GM23338 (cell line): ENCODE data around the gene FGFR3. TPM values are rescaled to one million over a fixed set of nuclear protein-coding genes. Genes with fewer than 3 reads are reported as not detected.

ENCODE experiments used
- ATAC-seq: fragments of 200-7000 bp; cut with Tn5 transposase; 3 replicates; pipeline ENCODE4 v1.9.1; 2020
- DNase-seq: peaks from one replicate; pipeline ENCODE4 v3.0.0-alpha.2; 2015; ENCODE audit warnings: low spot score
- H2AFZ ChIP-seq: fragments of 200-600 bp; sonication (generic); 2 replicates; pipeline ENCODE4 v1.8.0; 2016; ENCODE audit warnings: antibody characterized with exemption, mild to moderate bottlenecking, moderate library complexity
- H3F3A ChIP-seq: fragments of 200-600 bp; sonication (generic); replicated peaks from 2 replicates; pipeline ENCODE4 v1.8.0; 2017; ENCODE audit warnings: antibody characterized with exemption, mixed run types, low read depth
- H3K27ac ChIP-seq: fragments of 200-600 bp; sonication (generic); 2 replicates; pipeline ENCODE4 v1.6.1; 2016; ENCODE audit warnings: low read depth
- H3K27me3 ChIP-seq: fragments of 200-600 bp; sonication (generic); 2 replicates; pipeline ENCODE4 v1.8.0; 2016; ENCODE audit warnings: mild to moderate bottlenecking, mixed run types, moderate library complexity; ENCODE audit not compliant: insufficient read depth
- H3K36me3 ChIP-seq: fragments of 200-600 bp; sonication (generic); 2 replicates; pipeline ENCODE4 v1.8.0; 2016; ENCODE audit warnings: mild to moderate bottlenecking; ENCODE audit not compliant: insufficient read depth
- H3K4me1 ChIP-seq: fragments of 200-600 bp; sonication (generic); 2 replicates; pipeline ENCODE4 v1.8.0; 2016; ENCODE audit warnings: mild to moderate bottlenecking, moderate library complexity; ENCODE audit not compliant: insufficient read depth
- H3K4me2 ChIP-seq: fragments of 200-600 bp; sonication (generic); 2 replicates; pipeline ENCODE4 v1.7.1; 2017; ENCODE audit warnings: mixed run types
- H3K4me3 ChIP-seq: fragments of 200-600 bp; sonication (generic); 2 replicates; pipeline ENCODE4 v1.6.1; 2016; ENCODE audit warnings: mixed run types
- H3K79me2 ChIP-seq: fragments of 200-600 bp; sonication (generic); replicated peaks from 2 replicates; pipeline ENCODE4 v1.8.0; 2017; ENCODE audit warnings: mild to moderate bottlenecking; ENCODE audit not compliant: insufficient read depth
- H3K9me2 ChIP-seq: fragments of 200-600 bp; sonication (generic); 2 replicates; pipeline ENCODE4 v1.8.0; 2017; ENCODE audit not compliant: insufficient read depth
- H4K20me1 ChIP-seq: fragments of 200-600 bp; sonication (generic); replicated peaks from 2 replicates; pipeline ENCODE4 v1.8.0; 2017; ENCODE audit warnings: mild to moderate bottlenecking; ENCODE audit not compliant: insufficient read depth
- H3K27ac Mint-ChIP-seq: 2 replicates; pipeline ENCODE4 v1.8.0; 2020; ENCODE audit warnings: inconsistent platforms, mild to moderate bottlenecking, moderate library complexity, mixed read lengths
- H3K27me3 Mint-ChIP-seq: 3 replicates; pipeline ENCODE4 v1.8.0; 2022; ENCODE audit warnings: low read depth, mild to moderate bottlenecking, moderate library complexity, mixed read lengths, inconsistent platforms; ENCODE audit not compliant: insufficient read depth, poor library complexity
- H3K36me3 Mint-ChIP-seq: 3 replicates; pipeline ENCODE4 v1.8.0; 2021; ENCODE audit warnings: low read depth, mild to moderate bottlenecking, inconsistent platforms, moderate library complexity, mixed read lengths
- H3K4me1 Mint-ChIP-seq: 3 replicates; pipeline ENCODE4 v1.8.0; 2020; ENCODE audit warnings: mild to moderate bottlenecking, inconsistent platforms, mixed read lengths
- H3K4me3 Mint-ChIP-seq: 3 replicates; pipeline ENCODE4 v1.8.0; 2021; ENCODE audit warnings: moderate library complexity, mild to moderate bottlenecking, inconsistent platforms, mixed read lengths
- H3K9me3 Mint-ChIP-seq: 3 replicates; pipeline ENCODE4 v1.8.0; 2020; ENCODE audit warnings: moderate library complexity, mild to moderate bottlenecking, inconsistent platforms, mixed read lengths
- CREB1 ChIP-seq: fragments of 250-450 bp; sonication (Bioruptor Pico); IDR thresholded peaks from 2 replicates; pipeline ENCODE4 v1.5.0; 2020; ENCODE audit warnings: low read depth, mild to moderate bottlenecking, moderate library complexity
- ETS1 ChIP-seq: IDR thresholded peaks from 2 replicates; pipeline ENCODE4 v1.6.1; 2016; ENCODE audit warnings: antibody characterized with exemption
- EZH2 ChIP-seq: fragments of 200-600 bp; sonication (generic); IDR thresholded peaks from one replicate; pipeline ENCODE4 v1.8.0; 2017; ENCODE audit warnings: antibody characterized with exemption, mild to moderate bottlenecking, low read depth; ENCODE audit not compliant: unreplicated experiment
- EZH2phosphoT487 ChIP-seq: fragments of 200-600 bp; sonication (generic); IDR thresholded peaks from one replicate; pipeline ENCODE4 v1.8.1; 2018; ENCODE audit warnings: antibody characterized with exemption; ENCODE audit not compliant: unreplicated experiment
- JUNB ChIP-seq: IDR thresholded peaks from one replicate; pipeline ENCODE4 v1.6.1; 2016; ENCODE audit warnings: antibody characterized with exemption; ENCODE audit not compliant: unreplicated experiment
- NANOG ChIP-seq: IDR thresholded peaks from 2 replicates; pipeline ENCODE4 v1.6.1; 2016; ENCODE audit warnings: antibody characterized with exemption, borderline replicate concordance
- POLR2AphosphoS5 ChIP-seq: IDR thresholded peaks from 2 replicates; pipeline ENCODE4 v1.6.1; 2016; ENCODE audit warnings: antibody characterized with exemption, low read depth
- STAT1 ChIP-seq: IDR thresholded peaks from one replicate; pipeline ENCODE4 v1.6.1; 2016; ENCODE audit warnings: antibody characterized with exemption; ENCODE audit not compliant: unreplicated experiment
- ZNF114 ChIP-seq: fragments of 250-450 bp; sonication (Bioruptor Pico); IDR thresholded peaks from 2 replicates; pipeline ENCODE4 v1.5.0; 2020; ENCODE audit warnings: mild to moderate bottlenecking, moderate library complexity
- ZNF331 ChIP-seq: fragments of 250-450 bp; sonication (Bioruptor Pico); IDR thresholded peaks from 2 replicates; pipeline ENCODE4 v1.5.0; 2020; ENCODE audit warnings: low read depth, mild to moderate bottlenecking, moderate library complexity
- polyA plus RNA-seq: library from polyadenylated mRNA; unstranded; fragments of >200 nt; fragmentation: Nextera tagmentation; extraction: Ambion mirVana; gene quantifications from 2 replicates; pipeline ENCODE4 v1.2.1, GENCODE V29; 2016
- total RNA-seq: library from RNA; depleted of rRNA; stranded (reverse); fragments of >200 nt; shearing (Covaris generic); gene quantifications from 2 replicates; pipeline ENCODE4 v1.2.3, GENCODE V29; 2014
- TF ChIP-seq, protein P1 (sequence below): IDR thresholded peaks from one replicate; pipeline ENCODE4 v1.6.1; 2018; ENCODE audit warnings: antibody characterized with exemption; ENCODE audit not compliant: unreplicated experiment
- TF ChIP-seq, protein P2 (sequence below): fragments of 250-450 bp; sonication (Bioruptor Pico); IDR thresholded peaks from 2 replicates; pipeline ENCODE4 v1.5.0; 2020; ENCODE audit warnings: mild to moderate bottlenecking, moderate library complexity
- TF ChIP-seq, protein P3 (sequence below), 2 experiments: fragments of 200-600 bp in 1 of 2; sonication (generic) in 1 of 2; conservative IDR thresholded peaks; 2 replicates each; pipeline versions ENCODE4 v1.5.1 to v1.6.1; 2016 to 2017; ENCODE audit warnings: antibody characterized with exemption in 2 of 2, low read depth in 2 of 2, mild to moderate bottlenecking in 2 of 2, moderate library complexity in 1 of 2

Gene FGFR3
- total and polyA plus RNA-seq, 2 experiments from 2014 or later = 3.6 to 17.4 TPM

GRCh38 chr4:1746919-1747602 is 46.0 kb upstream of the FGFR3 start:
- Histone ChIP-seq H2AFZ (no peak overlapping the region), H3K9me2 (no peaks in the 10 kb centered on the region), H3K36me3 (peaks cover 9% of the 10 kb centered on the region; the same call in 1 of the 2 replicates), H3F3A (peaks cover 5% of the 10 kb centered on the region; the same call in 1 of the 2 replicates), H3K4me2 (no peak overlapping the region), H4K20me1 (no peaks in the 10 kb centered on the region; the same call in 1 of the 2 replicates), H3K4me3 (no peak overlapping the region), H3K27ac (no peak overlapping the region), H3K4me1 (no peaks in the 10 kb centered on the region), H3K27me3 (no peaks in the 10 kb centered on the region), H3K79me2 (no peaks in the 10 kb centered on the region)
- DNase-seq = no peak
- no peaks in the 10 kb centered on the region; the same call in 2 of the 3 replicates for H3K4me1 Mint-ChIP-seq
- peaks cover 13% of the 10 kb centered on the region for H3K27me3 Mint-ChIP-seq
- TF ChIP-seq EZH2phosphoT487 (no peak), ZNF114 (no peak), JUNB (no peak), ZNF331 (no peak), STAT1 (no peak), POLR2AphosphoS5 (no peak), EZH2 (no peak), ETS1 (no peak), CREB1 (CRISPR knock-in tag) (no peak), NANOG (no peak)
- TF ChIP-seq, protein P1, sequence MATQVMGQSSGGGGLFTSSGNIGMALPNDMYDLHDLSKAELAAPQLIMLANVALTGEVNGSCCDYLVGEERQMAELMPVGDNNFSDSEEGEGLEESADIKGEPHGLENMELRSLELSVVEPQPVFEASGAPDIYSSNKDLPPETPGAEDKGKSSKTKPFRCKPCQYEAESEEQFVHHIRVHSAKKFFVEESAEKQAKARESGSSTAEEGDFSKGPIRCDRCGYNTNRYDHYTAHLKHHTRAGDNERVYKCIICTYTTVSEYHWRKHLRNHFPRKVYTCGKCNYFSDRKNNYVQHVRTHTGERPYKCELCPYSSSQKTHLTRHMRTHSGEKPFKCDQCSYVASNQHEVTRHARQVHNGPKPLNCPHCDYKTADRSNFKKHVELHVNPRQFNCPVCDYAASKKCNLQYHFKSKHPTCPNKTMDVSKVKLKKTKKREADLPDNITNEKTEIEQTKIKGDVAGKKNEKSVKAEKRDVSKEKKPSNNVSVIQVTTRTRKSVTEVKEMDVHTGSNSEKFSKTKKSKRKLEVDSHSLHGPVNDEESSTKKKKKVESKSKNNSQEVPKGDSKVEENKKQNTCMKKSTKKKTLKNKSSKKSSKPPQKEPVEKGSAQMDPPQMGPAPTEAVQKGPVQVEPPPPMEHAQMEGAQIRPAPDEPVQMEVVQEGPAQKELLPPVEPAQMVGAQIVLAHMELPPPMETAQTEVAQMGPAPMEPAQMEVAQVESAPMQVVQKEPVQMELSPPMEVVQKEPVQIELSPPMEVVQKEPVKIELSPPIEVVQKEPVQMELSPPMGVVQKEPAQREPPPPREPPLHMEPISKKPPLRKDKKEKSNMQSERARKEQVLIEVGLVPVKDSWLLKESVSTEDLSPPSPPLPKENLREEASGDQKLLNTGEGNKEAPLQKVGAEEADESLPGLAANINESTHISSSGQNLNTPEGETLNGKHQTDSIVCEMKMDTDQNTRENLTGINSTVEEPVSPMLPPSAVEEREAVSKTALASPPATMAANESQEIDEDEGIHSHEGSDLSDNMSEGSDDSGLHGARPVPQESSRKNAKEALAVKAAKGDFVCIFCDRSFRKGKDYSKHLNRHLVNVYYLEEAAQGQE = no peak
- TF ChIP-seq, protein P2, sequence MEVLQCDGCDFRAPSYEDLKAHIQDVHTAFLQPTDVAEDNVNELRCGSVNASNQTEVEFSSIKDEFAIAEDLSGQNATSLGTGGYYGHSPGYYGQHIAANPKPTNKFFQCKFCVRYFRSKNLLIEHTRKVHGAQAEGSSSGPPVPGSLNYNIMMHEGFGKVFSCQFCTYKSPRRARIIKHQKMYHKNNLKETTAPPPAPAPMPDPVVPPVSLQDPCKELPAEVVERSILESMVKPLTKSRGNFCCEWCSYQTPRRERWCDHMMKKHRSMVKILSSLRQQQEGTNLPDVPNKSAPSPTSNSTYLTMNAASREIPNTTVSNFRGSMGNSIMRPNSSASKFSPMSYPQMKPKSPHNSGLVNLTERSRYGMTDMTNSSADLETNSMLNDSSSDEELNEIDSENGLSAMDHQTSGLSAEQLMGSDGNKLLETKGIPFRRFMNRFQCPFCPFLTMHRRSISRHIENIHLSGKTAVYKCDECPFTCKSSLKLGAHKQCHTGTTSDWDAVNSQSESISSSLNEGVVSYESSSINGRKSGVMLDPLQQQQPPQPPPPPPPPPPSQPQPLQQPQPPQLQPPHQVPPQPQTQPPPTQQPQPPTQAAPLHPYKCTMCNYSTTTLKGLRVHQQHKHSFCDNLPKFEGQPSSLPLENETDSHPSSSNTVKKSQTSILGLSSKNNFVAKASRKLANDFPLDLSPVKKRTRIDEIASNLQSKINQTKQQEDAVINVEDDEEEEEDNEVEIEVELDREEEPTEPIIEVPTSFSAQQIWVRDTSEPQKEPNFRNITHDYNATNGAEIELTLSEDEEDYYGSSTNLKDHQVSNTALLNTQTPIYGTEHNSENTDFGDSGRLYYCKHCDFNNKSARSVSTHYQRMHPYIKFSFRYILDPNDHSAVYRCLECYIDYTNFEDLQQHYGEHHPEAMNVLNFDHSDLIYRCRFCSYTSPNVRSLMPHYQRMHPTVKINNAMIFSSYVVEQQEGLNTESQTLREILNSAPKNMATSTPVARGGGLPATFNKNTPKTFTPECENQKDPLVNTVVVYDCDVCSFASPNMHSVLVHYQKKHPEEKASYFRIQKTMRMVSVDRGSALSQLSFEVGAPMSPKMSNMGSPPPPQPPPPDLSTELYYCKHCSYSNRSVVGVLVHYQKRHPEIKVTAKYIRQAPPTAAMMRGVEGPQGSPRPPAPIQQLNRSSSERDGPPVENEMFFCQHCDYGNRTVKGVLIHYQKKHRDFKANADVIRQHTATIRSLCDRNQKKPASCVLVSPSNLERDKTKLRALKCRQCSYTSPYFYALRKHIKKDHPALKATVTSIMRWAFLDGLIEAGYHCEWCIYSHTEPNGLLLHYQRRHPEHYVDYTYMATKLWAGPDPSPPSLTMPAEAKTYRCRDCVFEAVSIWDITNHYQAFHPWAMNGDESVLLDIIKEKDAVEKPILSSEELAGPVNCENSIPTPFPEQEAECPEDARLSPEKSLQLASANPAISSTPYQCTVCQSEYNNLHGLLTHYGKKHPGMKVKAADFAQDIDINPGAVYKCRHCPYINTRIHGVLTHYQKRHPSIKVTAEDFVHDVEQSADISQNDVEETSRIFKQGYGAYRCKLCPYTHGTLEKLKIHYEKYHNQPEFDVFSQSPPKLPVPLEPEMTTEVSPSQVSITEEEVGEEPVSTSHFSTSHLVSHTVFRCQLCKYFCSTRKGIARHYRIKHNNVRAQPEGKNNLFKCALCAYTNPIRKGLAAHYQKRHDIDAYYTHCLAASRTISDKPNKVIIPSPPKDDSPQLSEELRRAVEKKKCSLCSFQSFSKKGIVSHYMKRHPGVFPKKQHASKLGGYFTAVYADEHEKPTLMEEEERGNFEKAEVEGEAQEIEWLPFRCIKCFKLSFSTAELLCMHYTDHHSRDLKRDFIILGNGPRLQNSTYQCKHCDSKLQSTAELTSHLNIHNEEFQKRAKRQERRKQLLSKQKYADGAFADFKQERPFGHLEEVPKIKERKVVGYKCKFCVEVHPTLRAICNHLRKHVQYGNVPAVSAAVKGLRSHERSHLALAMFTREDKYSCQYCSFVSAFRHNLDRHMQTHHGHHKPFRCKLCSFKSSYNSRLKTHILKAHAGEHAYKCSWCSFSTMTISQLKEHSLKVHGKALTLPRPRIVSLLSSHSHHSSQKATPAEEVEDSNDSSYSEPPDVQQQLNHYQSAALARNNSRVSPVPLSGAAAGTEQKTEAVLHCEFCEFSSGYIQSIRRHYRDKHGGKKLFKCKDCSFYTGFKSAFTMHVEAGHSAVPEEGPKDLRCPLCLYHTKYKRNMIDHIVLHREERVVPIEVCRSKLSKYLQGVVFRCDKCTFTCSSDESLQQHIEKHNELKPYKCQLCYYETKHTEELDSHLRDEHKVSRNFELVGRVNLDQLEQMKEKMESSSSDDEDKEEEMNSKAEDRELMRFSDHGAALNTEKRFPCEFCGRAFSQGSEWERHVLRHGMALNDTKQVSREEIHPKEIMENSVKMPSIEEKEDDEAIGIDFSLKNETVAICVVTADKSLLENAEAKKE (CRISPR knock-in tag) = no peak
- TF ChIP-seq, protein P3, sequence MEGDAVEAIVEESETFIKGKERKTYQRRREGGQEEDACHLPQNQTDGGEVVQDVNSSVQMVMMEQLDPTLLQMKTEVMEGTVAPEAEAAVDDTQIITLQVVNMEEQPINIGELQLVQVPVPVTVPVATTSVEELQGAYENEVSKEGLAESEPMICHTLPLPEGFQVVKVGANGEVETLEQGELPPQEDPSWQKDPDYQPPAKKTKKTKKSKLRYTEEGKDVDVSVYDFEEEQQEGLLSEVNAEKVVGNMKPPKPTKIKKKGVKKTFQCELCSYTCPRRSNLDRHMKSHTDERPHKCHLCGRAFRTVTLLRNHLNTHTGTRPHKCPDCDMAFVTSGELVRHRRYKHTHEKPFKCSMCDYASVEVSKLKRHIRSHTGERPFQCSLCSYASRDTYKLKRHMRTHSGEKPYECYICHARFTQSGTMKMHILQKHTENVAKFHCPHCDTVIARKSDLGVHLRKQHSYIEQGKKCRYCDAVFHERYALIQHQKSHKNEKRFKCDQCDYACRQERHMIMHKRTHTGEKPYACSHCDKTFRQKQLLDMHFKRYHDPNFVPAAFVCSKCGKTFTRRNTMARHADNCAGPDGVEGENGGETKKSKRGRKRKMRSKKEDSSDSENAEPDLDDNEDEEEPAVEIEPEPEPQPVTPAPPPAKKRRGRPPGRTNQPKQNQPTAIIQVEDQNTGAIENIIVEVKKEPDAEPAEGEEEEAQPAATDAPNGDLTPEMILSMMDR (conservative IDR thresholded peaks at IDR 0.05; ENCODE audit: low read depth in 2 of 2) = no peak
- H3K4me3 Mint-ChIP-seq = no peak overlapping the region
- H3K36me3 Mint-ChIP-seq = peaks cover 30% of the 10 kb centered on the region
- no peak overlapping the region for H3K27ac Mint-ChIP-seq
- no peaks in the 10 kb centered on the region; the same call in 2 of the 3 replicates for H3K9me3 Mint-ChIP-seq
- no peak for ATAC-seq
